Kidney capillary endothelial cell (primary cell): ENCODE results near the gene OSTM1.

Source experiments
- DNase-seq: peaks from one replicate; pipeline ENCODE4 v3.0.0-alpha.2; 2018; ENCODE audit warnings: low spot score

OSTM1 gene

GRCh38 chr6:108100003-108100402 is 25.5 kb upstream of the OSTM1 start:
- DNase-seq: no peak

GRCh38 chr6:108097882-108098281 is 23.3 kb upstream of the OSTM1 start:
- DNase-seq: no peak

- DNase-seq: no peak
Measured at GRCh38 chr6:108093781-108094300, 19.3 kb upstream of the OSTM1 start.

- no peak for DNase-seq
Measured at GRCh38 chr6:108091288-108091687, 16.7 kb upstream of the OSTM1 start.

- no peak for DNase-seq
Measured at GRCh38 chr6:108083349-108083748, 8.8 kb upstream of the OSTM1 start.

- no peak for DNase-seq
Measured at GRCh38 chr6:108082539-108082938, 8.0 kb upstream of the OSTM1 start.

GRCh38 chr6:108080010-108080780 is 5.7 kb upstream of the OSTM1 start:
- no peak for DNase-seq

- no peak for DNase-seq
Measured at GRCh38 chr6:108078191-108078590, 3.6 kb upstream of the OSTM1 start.

GRCh38 chr6:108074057-108074358 is 533 bp downstream of the OSTM1 start:
- no peak for DNase-seq

GRCh38 chr6:108071736-108072276 is 2.7 kb downstream of the OSTM1 start:
- no peak for DNase-seq

- no peak for DNase-seq
Measured at GRCh38 chr6:108068618-108069017, 5.9 kb downstream of the OSTM1 start.

GRCh38 chr6:108068182-108068581 is 6.4 kb downstream of the OSTM1 start:
- DNase-seq: no peak

- no peak for DNase-seq
Measured at GRCh38 chr6:108052706-108053105, 21.8 kb downstream of the OSTM1 start.

- no peak for DNase-seq
Measured at GRCh38 chr6:108051481-108051880, 23.1 kb downstream of the OSTM1 start.

- DNase-seq: no peak
Measured at GRCh38 chr6:108039681-108040080, 34.9 kb downstream of the OSTM1 start.

GRCh38 chr6:108036884-108037283 is 37.7 kb downstream of the OSTM1 start:
- no peak for DNase-seq

GRCh38 chr6:108031968-108032367 is 42.6 kb downstream of the OSTM1 start:
- DNase-seq: no peak

- no peak for DNase-seq
Measured at GRCh38 chr6:108030211-108030610, 44.3 kb downstream of the OSTM1 start.

GRCh38 chr6:108029226-108029921 is 45.2 kb downstream of the OSTM1 start:
- no peak for DNase-seq

- DNase-seq: no peak
Measured at GRCh38 chr6:108027594-108027993, 46.9 kb downstream of the OSTM1 start.

- DNase-seq: no peak
Measured at GRCh38 chr6:108027056-108027455, 47.5 kb downstream of the OSTM1 start.

- DNase-seq: no peak
Measured at GRCh38 chr6:108024427-108025073, 50.0 kb downstream of the OSTM1 start.
